ENCODE results near the gene MLLT3. TPM values are rescaled to one million over a fixed set of nuclear protein-coding genes. Genes with fewer than 3 reads are reported as not detected.

Gene MLLT3
- total and polyA plus RNA-seq, 2 of the 13 experiments (the other 11 are each of a cell fraction or from before 2014, with no cell fraction given) = 12.3 to 12.6 TPM

DNA sequence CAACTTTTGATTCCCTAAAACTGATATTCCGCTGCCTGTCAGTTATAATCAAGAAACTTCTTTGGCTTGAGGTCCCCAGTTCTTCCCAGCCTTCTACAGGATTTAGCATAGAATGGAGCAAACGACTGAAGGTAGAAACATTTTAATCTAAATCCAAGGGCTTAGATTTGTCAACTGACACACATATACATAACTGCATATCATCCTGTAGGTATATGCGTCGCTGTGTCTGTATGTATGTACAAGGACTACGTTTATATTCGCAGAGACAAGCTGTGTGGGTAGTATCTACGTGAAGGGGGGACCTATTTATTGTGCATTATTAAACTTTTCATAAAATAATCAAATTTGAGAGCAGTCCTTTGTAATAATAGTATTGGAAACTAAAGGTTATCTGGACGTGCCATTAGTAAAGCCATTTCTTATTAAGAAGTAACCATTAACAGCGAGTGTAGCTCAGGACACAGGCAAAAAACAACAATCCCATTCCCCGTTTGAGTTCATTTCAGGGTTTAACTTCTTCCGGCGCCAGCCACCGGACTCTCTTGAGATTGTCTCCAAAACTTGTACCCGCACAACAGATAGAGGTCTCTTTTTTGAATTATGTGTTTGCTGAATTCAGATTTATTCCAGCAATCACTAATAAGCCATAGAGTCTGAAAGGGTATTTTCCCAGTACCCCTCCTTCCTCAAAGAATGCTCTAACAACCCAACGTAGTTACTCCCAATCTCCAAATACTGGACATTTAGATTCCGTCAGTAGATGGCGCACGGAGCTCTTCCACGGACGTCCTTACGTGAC is 2.1 kb upstream of the MLLT3 start (continued):
- TF ChIP-seq STAG1 (CRISPR knock-in tag; IDR thresholded peaks at IDR 0.05) = peak; percentile 80
- no peak for TF ChIP-seq WIZ (CRISPR knock-in tag; IDR thresholded peaks at IDR 0.05)
- TF ChIP-seq, protein P1, sequence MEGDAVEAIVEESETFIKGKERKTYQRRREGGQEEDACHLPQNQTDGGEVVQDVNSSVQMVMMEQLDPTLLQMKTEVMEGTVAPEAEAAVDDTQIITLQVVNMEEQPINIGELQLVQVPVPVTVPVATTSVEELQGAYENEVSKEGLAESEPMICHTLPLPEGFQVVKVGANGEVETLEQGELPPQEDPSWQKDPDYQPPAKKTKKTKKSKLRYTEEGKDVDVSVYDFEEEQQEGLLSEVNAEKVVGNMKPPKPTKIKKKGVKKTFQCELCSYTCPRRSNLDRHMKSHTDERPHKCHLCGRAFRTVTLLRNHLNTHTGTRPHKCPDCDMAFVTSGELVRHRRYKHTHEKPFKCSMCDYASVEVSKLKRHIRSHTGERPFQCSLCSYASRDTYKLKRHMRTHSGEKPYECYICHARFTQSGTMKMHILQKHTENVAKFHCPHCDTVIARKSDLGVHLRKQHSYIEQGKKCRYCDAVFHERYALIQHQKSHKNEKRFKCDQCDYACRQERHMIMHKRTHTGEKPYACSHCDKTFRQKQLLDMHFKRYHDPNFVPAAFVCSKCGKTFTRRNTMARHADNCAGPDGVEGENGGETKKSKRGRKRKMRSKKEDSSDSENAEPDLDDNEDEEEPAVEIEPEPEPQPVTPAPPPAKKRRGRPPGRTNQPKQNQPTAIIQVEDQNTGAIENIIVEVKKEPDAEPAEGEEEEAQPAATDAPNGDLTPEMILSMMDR (CRISPR knock-in tag; IDR thresholded peaks at IDR 0.05) = peak; percentile 84
- 0 out of 2 replicates have a peak, but pooled peaks have one; percentile 39 for TF ChIP-seq SAP130 (CRISPR knock-in tag; IDR thresholded peaks at IDR 0.05; ENCODE audit: low read depth)
- peak; percentile 17 for TF ChIP-seq ASH2L (IDR thresholded peaks at IDR 0.05; ENCODE audit: insufficient read length, low read depth, low read length)
- TF ChIP-seq ZBTB7B (CRISPR knock-in tag; IDR thresholded peaks at IDR 0.05) = no peak
- TF ChIP-seq NR2F6 (IDR thresholded peaks at IDR 0.05) = peak; percentile 50
- peak; percentile 58 for TF ChIP-seq NR2F6 (CRISPR knock-in tag; IDR thresholded peaks at IDR 0.05)
- TF ChIP-seq, protein P2, sequence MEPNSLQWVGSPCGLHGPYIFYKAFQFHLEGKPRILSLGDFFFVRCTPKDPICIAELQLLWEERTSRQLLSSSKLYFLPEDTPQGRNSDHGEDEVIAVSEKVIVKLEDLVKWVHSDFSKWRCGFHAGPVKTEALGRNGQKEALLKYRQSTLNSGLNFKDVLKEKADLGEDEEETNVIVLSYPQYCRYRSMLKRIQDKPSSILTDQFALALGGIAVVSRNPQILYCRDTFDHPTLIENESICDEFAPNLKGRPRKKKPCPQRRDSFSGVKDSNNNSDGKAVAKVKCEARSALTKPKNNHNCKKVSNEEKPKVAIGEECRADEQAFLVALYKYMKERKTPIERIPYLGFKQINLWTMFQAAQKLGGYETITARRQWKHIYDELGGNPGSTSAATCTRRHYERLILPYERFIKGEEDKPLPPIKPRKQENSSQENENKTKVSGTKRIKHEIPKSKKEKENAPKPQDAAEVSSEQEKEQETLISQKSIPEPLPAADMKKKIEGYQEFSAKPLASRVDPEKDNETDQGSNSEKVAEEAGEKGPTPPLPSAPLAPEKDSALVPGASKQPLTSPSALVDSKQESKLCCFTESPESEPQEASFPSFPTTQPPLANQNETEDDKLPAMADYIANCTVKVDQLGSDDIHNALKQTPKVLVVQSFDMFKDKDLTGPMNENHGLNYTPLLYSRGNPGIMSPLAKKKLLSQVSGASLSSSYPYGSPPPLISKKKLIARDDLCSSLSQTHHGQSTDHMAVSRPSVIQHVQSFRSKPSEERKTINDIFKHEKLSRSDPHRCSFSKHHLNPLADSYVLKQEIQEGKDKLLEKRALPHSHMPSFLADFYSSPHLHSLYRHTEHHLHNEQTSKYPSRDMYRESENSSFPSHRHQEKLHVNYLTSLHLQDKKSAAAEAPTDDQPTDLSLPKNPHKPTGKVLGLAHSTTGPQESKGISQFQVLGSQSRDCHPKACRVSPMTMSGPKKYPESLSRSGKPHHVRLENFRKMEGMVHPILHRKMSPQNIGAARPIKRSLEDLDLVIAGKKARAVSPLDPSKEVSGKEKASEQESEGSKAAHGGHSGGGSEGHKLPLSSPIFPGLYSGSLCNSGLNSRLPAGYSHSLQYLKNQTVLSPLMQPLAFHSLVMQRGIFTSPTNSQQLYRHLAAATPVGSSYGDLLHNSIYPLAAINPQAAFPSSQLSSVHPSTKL (CRISPR knock-in tag; IDR thresholded peaks at IDR 0.05) = peak; percentile 45; the same call in 1 of the 2 replicates
- TF ChIP-seq, protein P3, sequence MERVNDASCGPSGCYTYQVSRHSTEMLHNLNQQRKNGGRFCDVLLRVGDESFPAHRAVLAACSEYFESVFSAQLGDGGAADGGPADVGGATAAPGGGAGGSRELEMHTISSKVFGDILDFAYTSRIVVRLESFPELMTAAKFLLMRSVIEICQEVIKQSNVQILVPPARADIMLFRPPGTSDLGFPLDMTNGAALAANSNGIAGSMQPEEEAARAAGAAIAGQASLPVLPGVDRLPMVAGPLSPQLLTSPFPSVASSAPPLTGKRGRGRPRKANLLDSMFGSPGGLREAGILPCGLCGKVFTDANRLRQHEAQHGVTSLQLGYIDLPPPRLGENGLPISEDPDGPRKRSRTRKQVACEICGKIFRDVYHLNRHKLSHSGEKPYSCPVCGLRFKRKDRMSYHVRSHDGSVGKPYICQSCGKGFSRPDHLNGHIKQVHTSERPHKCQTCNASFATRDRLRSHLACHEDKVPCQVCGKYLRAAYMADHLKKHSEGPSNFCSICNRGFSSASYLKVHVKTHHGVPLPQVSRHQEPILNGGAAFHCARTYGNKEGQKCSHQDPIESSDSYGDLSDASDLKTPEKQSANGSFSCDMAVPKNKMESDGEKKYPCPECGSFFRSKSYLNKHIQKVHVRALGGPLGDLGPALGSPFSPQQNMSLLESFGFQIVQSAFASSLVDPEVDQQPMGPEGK (CRISPR knock-in tag; IDR thresholded peaks at IDR 0.05) = 0 out of 2 replicates have a peak, but pooled peaks have one; percentile 29
- TF ChIP-seq ZNF747 (CRISPR knock-in tag; IDR thresholded peaks at IDR 0.05; ENCODE audit: borderline replicate concordance) = peak; percentile 46; the same call in 1 of the 2 replicates
- TF ChIP-seq NCOA2 (CRISPR knock-in tag; IDR thresholded peaks at IDR 0.05) = peak; percentile 35; the same call in 1 of the 2 replicates
- TF ChIP-seq RXRA (CRISPR knock-in tag; IDR thresholded peaks at IDR 0.05) = peak; percentile 94; the same call in 1 of the 2 replicates
- no peak for TF ChIP-seq ZFP90 (CRISPR knock-in tag; IDR thresholded peaks at IDR 0.05; ENCODE audit: borderline replicate concordance)
- no peak for TF ChIP-seq U2AF1 (optimal IDR thresholded peaks at IDR 0.05; ENCODE audit: low read depth, low read length)
- 0 out of 2 replicates have a peak, but pooled peaks have one; percentile 26 for TF ChIP-seq YEATS4 (CRISPR knock-in tag; IDR thresholded peaks at IDR 0.05; ENCODE audit: borderline replicate concordance)
- TF ChIP-seq, protein P4, sequence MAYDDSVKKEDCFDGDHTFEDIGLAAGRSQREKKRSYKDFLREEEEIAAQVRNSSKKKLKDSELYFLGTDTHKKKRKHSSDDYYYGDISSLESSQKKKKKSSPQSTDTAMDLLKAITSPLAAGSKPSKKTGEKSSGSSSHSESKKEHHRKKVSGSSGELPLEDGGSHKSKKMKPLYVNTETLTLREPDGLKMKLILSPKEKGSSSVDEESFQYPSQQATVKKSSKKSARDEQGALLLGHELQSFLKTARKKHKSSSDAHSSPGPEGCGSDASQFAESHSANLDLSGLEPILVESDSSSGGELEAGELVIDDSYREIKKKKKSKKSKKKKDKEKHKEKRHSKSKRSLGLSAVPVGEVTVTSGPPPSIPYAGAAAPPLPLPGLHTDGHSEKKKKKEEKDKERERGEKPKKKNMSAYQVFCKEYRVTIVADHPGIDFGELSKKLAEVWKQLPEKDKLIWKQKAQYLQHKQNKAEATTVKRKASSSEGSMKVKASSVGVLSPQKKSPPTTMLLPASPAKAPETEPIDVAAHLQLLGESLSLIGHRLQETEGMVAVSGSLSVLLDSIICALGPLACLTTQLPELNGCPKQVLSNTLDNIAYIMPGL (CRISPR knock-in tag; IDR thresholded peaks at IDR 0.05; ENCODE audit: borderline replicate concordance in 1 of 2, low read depth in 1 of 2) = 0 out of 4 replicates have a peak, but pooled peaks of 1 of the 2 experiments have one; percentile 65
- no peak for TF ChIP-seq ZNF326 (CRISPR knock-in tag; IDR thresholded peaks at IDR 0.05; ENCODE audit: borderline replicate concordance)

Data from HepG2 (cell line).